Loucy (cell line): ENCODE measurements around the gene CDPF1.

ENCODE experiments used
- H2AFZ ChIP-seq: fragments of 200-600 bp; sonication (generic); 2 replicates; pipeline ENCODE4 v1.6.0; 2016; ENCODE audit warnings: antibody characterized with exemption, mild to moderate bottlenecking, low read length, moderate library complexity
- H3F3A ChIP-seq: fragments of 200-600 bp; 2 replicates; pipeline ENCODE4 v1.6.0; 2016; ENCODE audit warnings: antibody characterized with exemption, low read depth, mild to moderate bottlenecking
- H3K27me3 ChIP-seq: fragments of 200-600 bp; sonication (generic); 2 replicates; pipeline ENCODE4 v1.6.1; 2014; ENCODE audit warnings: low read length, mild to moderate bottlenecking; ENCODE audit not compliant: insufficient read depth, poor library complexity, severe bottlenecking
- H3K36me3 ChIP-seq: fragments of 200-600 bp; sonication (generic); 2 replicates; pipeline ENCODE4 v1.6.1; 2016; ENCODE audit warnings: low read length; ENCODE audit not compliant: insufficient read depth
- H3K4me1 ChIP-seq: fragments of 200-600 bp; sonication (generic); 2 replicates; pipeline ENCODE4 v1.5.1; 2014; ENCODE audit warnings: low read length, mild to moderate bottlenecking; ENCODE audit not compliant: insufficient read depth, poor library complexity, severe bottlenecking
- H3K4me2 ChIP-seq: fragments of 200-600 bp; sonication (generic); 2 replicates; pipeline ENCODE4 v1.6.0; 2014; ENCODE audit warnings: antibody characterized with exemption, low read length, low read depth, mild to moderate bottlenecking; ENCODE audit not compliant: poor library complexity, severe bottlenecking
- H3K4me3 ChIP-seq: fragments of 200-600 bp; sonication (generic); 2 replicates; pipeline ENCODE4 v1.5.1; 2014; ENCODE audit warnings: low read length, mild to moderate bottlenecking, mixed read lengths; ENCODE audit not compliant: poor library complexity, severe bottlenecking
- H3K79me2 ChIP-seq: fragments of 200-600 bp; sonication (generic); 2 replicates; pipeline ENCODE4 v1.6.1; 2014; ENCODE audit warnings: low read length; ENCODE audit not compliant: insufficient read depth
- H3K9ac ChIP-seq: fragments of 200-600 bp; sonication (generic); 2 replicates; pipeline ENCODE4 v1.6.0; 2014; ENCODE audit warnings: mild to moderate bottlenecking, low read depth, low read length, moderate library complexity; ENCODE audit not compliant: poor library complexity, severe bottlenecking
- H3K9me2 ChIP-seq: fragments of 200-600 bp; sonication (generic); replicated peaks from 2 replicates; pipeline ENCODE4 v1.6.1; 2016; ENCODE audit warnings: low read depth, low read length, mixed read lengths
- H3K9me3 ChIP-seq: fragments of 200-600 bp; sonication (generic); 2 replicates; pipeline ENCODE4 v1.6.1; 2014; ENCODE audit warnings: mild to moderate bottlenecking, antibody characterized with exemption, low read length, low read depth; ENCODE audit not compliant: insufficient read depth
- H4K20me1 ChIP-seq: fragments of 200-600 bp; sonication (generic); 2 replicates; pipeline ENCODE4 v1.6.0; 2014; ENCODE audit warnings: antibody characterized with exemption, low read length, mild to moderate bottlenecking; ENCODE audit not compliant: insufficient read depth, poor library complexity, severe bottlenecking
- EZH2phosphoT487 ChIP-seq: fragments of 200-600 bp; IDR thresholded peaks from 2 replicates; pipeline ENCODE4 v1.6.1; 2018; ENCODE audit warnings: antibody characterized with exemption, mild to moderate bottlenecking, moderate library complexity, borderline replicate concordance
- TF ChIP-seq, protein P1 (sequence below): fragments of 200-600 bp; sonication (generic); conservative IDR thresholded peaks from 2 replicates; pipeline ENCODE4 v1.5.1; 2014; ENCODE audit warnings: mild to moderate bottlenecking, antibody characterized with exemption, low read length

CDPF1 gene

DNA sequence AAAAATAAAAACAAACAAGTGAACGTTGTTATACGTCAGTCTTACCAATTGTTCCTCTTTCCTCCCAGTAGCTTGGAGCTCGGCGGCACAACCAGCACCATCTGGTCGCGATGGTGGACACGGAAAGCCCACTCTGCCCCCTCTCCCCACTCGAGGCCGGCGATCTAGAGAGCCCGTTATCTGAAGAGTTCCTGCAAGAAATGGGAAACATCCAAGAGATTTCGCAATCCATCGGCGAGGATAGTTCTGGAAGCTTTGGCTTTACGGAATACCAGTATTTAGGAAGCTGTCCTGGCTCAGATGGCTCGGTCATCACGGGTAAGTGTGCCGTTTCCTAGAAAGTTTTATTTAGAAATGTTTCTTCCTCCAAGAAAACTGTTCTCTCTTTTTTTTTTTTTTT, 51.8 kb downstream of the CDPF1 start:
- TF ChIP-seq, protein P1, sequence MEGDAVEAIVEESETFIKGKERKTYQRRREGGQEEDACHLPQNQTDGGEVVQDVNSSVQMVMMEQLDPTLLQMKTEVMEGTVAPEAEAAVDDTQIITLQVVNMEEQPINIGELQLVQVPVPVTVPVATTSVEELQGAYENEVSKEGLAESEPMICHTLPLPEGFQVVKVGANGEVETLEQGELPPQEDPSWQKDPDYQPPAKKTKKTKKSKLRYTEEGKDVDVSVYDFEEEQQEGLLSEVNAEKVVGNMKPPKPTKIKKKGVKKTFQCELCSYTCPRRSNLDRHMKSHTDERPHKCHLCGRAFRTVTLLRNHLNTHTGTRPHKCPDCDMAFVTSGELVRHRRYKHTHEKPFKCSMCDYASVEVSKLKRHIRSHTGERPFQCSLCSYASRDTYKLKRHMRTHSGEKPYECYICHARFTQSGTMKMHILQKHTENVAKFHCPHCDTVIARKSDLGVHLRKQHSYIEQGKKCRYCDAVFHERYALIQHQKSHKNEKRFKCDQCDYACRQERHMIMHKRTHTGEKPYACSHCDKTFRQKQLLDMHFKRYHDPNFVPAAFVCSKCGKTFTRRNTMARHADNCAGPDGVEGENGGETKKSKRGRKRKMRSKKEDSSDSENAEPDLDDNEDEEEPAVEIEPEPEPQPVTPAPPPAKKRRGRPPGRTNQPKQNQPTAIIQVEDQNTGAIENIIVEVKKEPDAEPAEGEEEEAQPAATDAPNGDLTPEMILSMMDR: no peak
- TF ChIP-seq EZH2phosphoT487: no peak
- H3K4me2 ChIP-seq: no peak overlapping the region
- H3K27me3 ChIP-seq: no peaks in the 10 kb centered on the region
- no peaks in the 10 kb centered on the region for H3K9me3 ChIP-seq
- H3K4me1 ChIP-seq: no peaks in the 10 kb centered on the region
- H3K36me3 ChIP-seq: peaks cover 32% of the 10 kb centered on the region; the same call in 1 of the 2 replicates
- no peaks in the 10 kb centered on the region for H3K9me2 ChIP-seq
- no peak overlapping the region for H2AFZ ChIP-seq
- no peaks in the 10 kb centered on the region for H3F3A ChIP-seq
- H3K79me2 ChIP-seq: no peaks in the 10 kb centered on the region; the same call in 1 of the 2 replicates
- no peak overlapping the region for H3K9ac ChIP-seq
- H4K20me1 ChIP-seq: no peaks in the 10 kb centered on the region
- H3K4me3 ChIP-seq: no peak overlapping the region

DNA sequence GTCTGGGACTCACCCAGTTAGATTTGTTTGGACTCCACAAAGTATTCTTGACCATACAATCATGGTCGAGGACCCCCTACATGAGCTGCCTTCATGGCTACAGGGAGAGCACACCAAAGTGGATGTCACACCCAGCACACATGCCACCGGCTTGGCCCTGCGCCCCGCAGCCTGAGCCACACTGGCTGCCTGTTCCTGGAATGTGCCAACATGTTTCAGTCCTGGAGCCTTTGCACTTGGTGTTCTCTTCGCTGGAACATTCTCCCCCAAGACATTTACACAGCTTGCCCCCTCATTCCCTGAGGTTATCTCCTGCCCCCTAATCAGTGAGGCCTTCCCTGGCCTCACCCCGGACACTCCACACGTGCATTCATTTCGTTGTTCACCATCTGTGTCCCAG, 53.8 kb downstream of the CDPF1 start:
- Histone ChIP-seq H3K4me3 (no peak overlapping the region), H3K4me2 (no peak overlapping the region), H3K27me3 (no peaks in the 10 kb centered on the region), H2AFZ (no peak overlapping the region), H3K9ac (no peak overlapping the region), H3K9me3 (0 out of 2 replicates have a peak, but pooled peaks cover 3% of the 10 kb centered on the region), H3K79me2 (no peaks in the 10 kb centered on the region; the same call in 1 of the 2 replicates), H4K20me1 (no peaks in the 10 kb centered on the region), H3K4me1 (no peaks in the 10 kb centered on the region), H3K36me3 (peaks cover 26% of the 10 kb centered on the region; the same call in 1 of the 2 replicates), H3K9me2 (no peaks in the 10 kb centered on the region), H3F3A (no peaks in the 10 kb centered on the region)
- no peak for TF ChIP-seq EZH2phosphoT487

DNA sequence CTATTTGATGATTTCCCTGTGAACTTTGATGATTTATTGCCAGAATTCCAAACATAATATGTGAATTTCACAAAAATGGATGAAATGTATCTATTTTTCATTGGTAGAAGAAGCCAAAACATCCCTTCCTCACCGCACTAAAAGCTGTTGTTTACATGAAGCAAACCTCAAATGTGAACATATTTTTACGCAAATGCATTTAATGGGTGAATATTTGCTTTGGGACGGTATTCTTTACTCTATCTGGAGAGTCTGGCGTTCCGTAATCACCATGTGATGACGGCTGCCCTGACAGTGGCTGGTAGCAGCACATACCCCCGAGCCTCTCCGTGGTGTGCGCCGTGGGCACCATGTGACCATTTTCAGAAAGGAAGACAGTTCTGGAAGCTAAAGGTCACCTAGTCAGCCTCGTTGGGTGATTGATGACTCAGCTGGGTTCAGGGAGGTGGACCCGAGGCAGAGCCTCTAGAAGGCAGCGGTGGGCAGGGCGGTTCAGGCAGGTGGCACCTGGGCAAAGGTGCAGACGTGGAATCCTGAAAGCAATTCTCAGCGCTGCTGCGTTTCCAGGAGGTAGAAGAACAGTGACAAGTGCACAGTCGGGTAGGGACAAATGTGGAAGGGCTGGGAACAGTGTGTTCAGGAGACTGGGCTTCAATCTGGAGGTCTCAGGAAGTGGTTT, 54.5 kb downstream of the CDPF1 start:
- Histone ChIP-seq H3K9me3 (0 out of 2 replicates have a peak, but pooled peaks cover 3% of the 10 kb centered on the region), H2AFZ (no peak overlapping the region), H3K9ac (no peak overlapping the region), H3K4me1 (no peaks in the 10 kb centered on the region), H3K79me2 (no peaks in the 10 kb centered on the region; the same call in 1 of the 2 replicates), H3K36me3 (peaks cover 22% of the 10 kb centered on the region; the same call in 1 of the 2 replicates), H3K27me3 (no peaks in the 10 kb centered on the region), H3F3A (no peaks in the 10 kb centered on the region), H3K4me2 (no peak overlapping the region), H3K4me3 (no peak overlapping the region), H3K9me2 (no peaks in the 10 kb centered on the region), H4K20me1 (no peaks in the 10 kb centered on the region)
- TF ChIP-seq, protein P1: no peak
- TF ChIP-seq EZH2phosphoT487: no peak
